ENCODE data around the gene HEPACAM2.

DNA sequence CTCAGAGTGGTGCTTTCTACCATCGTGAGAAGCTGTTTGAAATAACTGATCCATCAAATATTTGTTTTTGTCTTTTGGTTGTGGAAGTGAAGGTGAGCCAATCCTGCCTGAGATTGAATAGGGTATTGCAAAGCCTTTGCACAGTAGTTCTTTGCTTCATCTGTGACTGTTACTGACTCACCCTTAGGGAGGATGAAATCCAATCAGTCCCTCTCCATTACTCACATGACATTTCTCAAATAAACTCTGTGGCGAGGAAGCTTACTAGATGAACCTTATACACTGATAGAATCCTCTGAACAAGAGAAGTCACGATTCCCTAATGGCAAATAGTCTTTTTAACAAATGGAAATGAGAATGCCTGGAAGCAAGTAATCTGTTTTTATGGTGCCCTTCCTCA, 31.9 kb downstream of the HEPACAM2 start:
- TF ChIP-seq, protein P1, sequence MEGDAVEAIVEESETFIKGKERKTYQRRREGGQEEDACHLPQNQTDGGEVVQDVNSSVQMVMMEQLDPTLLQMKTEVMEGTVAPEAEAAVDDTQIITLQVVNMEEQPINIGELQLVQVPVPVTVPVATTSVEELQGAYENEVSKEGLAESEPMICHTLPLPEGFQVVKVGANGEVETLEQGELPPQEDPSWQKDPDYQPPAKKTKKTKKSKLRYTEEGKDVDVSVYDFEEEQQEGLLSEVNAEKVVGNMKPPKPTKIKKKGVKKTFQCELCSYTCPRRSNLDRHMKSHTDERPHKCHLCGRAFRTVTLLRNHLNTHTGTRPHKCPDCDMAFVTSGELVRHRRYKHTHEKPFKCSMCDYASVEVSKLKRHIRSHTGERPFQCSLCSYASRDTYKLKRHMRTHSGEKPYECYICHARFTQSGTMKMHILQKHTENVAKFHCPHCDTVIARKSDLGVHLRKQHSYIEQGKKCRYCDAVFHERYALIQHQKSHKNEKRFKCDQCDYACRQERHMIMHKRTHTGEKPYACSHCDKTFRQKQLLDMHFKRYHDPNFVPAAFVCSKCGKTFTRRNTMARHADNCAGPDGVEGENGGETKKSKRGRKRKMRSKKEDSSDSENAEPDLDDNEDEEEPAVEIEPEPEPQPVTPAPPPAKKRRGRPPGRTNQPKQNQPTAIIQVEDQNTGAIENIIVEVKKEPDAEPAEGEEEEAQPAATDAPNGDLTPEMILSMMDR (IDR thresholded peaks at IDR 0.05; ENCODE audit: low read depth, low read length) = no peak
- TF ChIP-seq EZH2phosphoT487 (IDR thresholded peaks at IDR 0.05; ENCODE audit: low read depth) = no peak

Measured in OCI-LY3 (cell line).